Measurements from ENCODE around the gene TAGAP.

DNA sequence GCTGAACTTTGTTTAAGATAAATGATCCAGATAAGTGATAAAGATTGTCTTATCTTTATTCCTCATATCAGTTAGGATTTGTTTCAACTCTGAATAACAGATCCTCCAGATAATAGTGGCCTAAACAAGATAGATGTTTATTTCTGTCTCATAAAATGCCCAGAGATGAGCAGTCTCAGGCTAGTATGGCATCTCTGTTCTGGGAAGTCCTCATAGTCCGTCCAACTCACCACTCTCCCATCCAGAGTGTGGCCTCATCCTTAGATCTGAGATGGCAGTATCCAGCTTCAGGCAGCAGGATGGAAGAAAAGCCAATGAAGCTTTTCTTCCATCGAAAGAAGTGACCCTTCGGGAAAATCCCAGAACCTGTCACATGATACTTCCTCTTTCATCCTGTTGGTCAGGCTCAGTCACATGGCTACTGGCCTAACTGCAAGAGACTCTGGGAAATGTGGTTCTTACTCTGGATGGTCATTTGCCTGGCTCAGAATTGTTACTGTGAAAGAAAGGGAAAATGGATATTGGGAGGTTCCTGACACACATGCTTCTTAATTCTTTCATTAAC is 29.4 kb upstream of the TAGAP start:
- TF ChIP-seq POLR2A (IDR thresholded peaks at IDR 0.05): no peak
- TF ChIP-seq, protein P1, sequence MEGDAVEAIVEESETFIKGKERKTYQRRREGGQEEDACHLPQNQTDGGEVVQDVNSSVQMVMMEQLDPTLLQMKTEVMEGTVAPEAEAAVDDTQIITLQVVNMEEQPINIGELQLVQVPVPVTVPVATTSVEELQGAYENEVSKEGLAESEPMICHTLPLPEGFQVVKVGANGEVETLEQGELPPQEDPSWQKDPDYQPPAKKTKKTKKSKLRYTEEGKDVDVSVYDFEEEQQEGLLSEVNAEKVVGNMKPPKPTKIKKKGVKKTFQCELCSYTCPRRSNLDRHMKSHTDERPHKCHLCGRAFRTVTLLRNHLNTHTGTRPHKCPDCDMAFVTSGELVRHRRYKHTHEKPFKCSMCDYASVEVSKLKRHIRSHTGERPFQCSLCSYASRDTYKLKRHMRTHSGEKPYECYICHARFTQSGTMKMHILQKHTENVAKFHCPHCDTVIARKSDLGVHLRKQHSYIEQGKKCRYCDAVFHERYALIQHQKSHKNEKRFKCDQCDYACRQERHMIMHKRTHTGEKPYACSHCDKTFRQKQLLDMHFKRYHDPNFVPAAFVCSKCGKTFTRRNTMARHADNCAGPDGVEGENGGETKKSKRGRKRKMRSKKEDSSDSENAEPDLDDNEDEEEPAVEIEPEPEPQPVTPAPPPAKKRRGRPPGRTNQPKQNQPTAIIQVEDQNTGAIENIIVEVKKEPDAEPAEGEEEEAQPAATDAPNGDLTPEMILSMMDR (IDR thresholded peaks at IDR 0.05): no peak
